AG09319 (cell line): Measurements from ENCODE around the gene ULK4.
A peak's percentile ranks its signal among the peaks of the same experiment; 100 is the strongest.

ENCODE experiments used
- DNase-seq: peaks from one replicate; pipeline ENCODE4 v3.0.0-alpha.2; 2010; ENCODE audit warnings: low read depth; ENCODE audit errors: extremely low read depth
- CTCF ChIP-seq: IDR thresholded peaks from 2 replicates; pipeline ENCODE4 v1.5.1; 2011; ENCODE audit warnings: low read depth, mild to moderate bottlenecking, inconsistent platforms, low read length, moderate library complexity

Gene ULK4

GRCh38 chr3:41276191-41276590 lies 685.7 kb downstream of the ULK4 start:
- no peak for TF ChIP-seq CTCF
- DNase-seq: no peak

- TF ChIP-seq CTCF: no peak
- DNase-seq: peak; percentile 7
Measured at GRCh38 chr3:41274944-41275668, 686.8 kb downstream of the ULK4 start.

- TF ChIP-seq CTCF: no peak
Measured at GRCh38 chr3:41272667-41273066, 689.2 kb downstream of the ULK4 start.

GRCh38 chr3:41267975-41268640 lies 693.8 kb downstream of the ULK4 start:
- DNase-seq: peak; percentile 67
- TF ChIP-seq CTCF: no peak

More at GRCh38 chr3:41272667-41273066, 689.2 kb downstream of the ULK4 start:
- DNase-seq: no peak

- no peak for DNase-seq
- TF ChIP-seq CTCF: no peak
Measured at GRCh38 chr3:41265823-41266273, 696.1 kb downstream of the ULK4 start.

- no peak for DNase-seq
- TF ChIP-seq CTCF: no peak
Measured at GRCh38 chr3:41265011-41265545, 696.8 kb downstream of the ULK4 start.

GRCh38 chr3:41260063-41260450 lies 701.8 kb downstream of the ULK4 start:
- DNase-seq: no peak
- no peak for TF ChIP-seq CTCF
